OCI-LY3 (cell line): Measurements from ENCODE around the gene COMT.

Source experiments
- H2AFZ ChIP-seq: fragments of 200-600, 300-600 bp; shearing (Covaris generic); 2 replicates; pipeline ENCODE4 v1.6.0; 2014; ENCODE audit warnings: antibody characterized with exemption, low read depth, low read length
- H3K27ac ChIP-seq: fragments of 200-600, 300-600 bp; sonication (generic); 2 replicates; pipeline ENCODE4 v1.5.1; 2014; ENCODE audit warnings: mild to moderate bottlenecking, low read length, moderate library complexity, mixed read lengths
- H3K27me3 ChIP-seq: fragments of 200-600, 300-600 bp; sonication (generic); 2 replicates; pipeline ENCODE4 v1.6.1; 2014; ENCODE audit warnings: low read depth, low read length, mixed read lengths
- H3K36me3 ChIP-seq: fragments of 200-600, 300-600 bp; sonication (generic); replicated peaks from 2 replicates; pipeline ENCODE3; 2014; ENCODE audit warnings: low read depth, low read length, mixed read lengths
- H3K4me1 ChIP-seq: fragments of 300-600, 200-600 bp; sonication (generic); 2 replicates; pipeline ENCODE4 v1.6.1; 2014; ENCODE audit warnings: low read length, mixed read lengths
- H3K4me2 ChIP-seq: fragments of 200-600, 300-600 bp; sonication (generic); 2 replicates; pipeline ENCODE4 v1.6.1; 2014; ENCODE audit warnings: low read length, mixed read lengths
- H3K4me3 ChIP-seq: fragments of 300-600, 200-600 bp; sonication (generic); 2 replicates; pipeline ENCODE4 v1.5.1; 2014; ENCODE audit warnings: antibody characterized with exemption, mild to moderate bottlenecking, low read length, moderate library complexity
- H3K79me2 ChIP-seq: fragments of 300-600, 200-600 bp; shearing (Covaris generic); 2 replicates; pipeline ENCODE4 v1.6.1; 2014; ENCODE audit warnings: mild to moderate bottlenecking, low read length, mixed read lengths
- H3K9ac ChIP-seq: fragments of 300-600, 200-600 bp; shearing (Covaris generic); 2 replicates; pipeline ENCODE4 v1.6.0; 2014; ENCODE audit warnings: mild to moderate bottlenecking, low read length, moderate library complexity
- H3K9me3 ChIP-seq: fragments of 200-600, 300-600 bp; shearing (Covaris generic); 2 replicates; pipeline ENCODE4 v1.6.1; 2014; ENCODE audit warnings: low read length, mixed read lengths; ENCODE audit not compliant: insufficient read depth
- H4K20me1 ChIP-seq: fragments of 200-600, 300-600 bp; sonication (generic); 2 replicates; pipeline ENCODE4 v1.6.1; 2016; ENCODE audit warnings: low read length, mixed read lengths; ENCODE audit not compliant: insufficient read depth
- EZH2phosphoT487 ChIP-seq: fragments of 200-600 bp; shearing (Covaris generic); IDR thresholded peaks from 2 replicates; pipeline ENCODE4 v1.6.1; 2018; ENCODE audit warnings: antibody characterized with exemption, mixed run types, low read depth
- TF ChIP-seq, protein P1 (sequence below): fragments of 200-600, 300-600 bp; sonication (generic); IDR thresholded peaks from 2 replicates; pipeline ENCODE4 v1.5.1; 2014; ENCODE audit warnings: antibody characterized with exemption, low read length, low read depth

The COMT gene

DNA sequence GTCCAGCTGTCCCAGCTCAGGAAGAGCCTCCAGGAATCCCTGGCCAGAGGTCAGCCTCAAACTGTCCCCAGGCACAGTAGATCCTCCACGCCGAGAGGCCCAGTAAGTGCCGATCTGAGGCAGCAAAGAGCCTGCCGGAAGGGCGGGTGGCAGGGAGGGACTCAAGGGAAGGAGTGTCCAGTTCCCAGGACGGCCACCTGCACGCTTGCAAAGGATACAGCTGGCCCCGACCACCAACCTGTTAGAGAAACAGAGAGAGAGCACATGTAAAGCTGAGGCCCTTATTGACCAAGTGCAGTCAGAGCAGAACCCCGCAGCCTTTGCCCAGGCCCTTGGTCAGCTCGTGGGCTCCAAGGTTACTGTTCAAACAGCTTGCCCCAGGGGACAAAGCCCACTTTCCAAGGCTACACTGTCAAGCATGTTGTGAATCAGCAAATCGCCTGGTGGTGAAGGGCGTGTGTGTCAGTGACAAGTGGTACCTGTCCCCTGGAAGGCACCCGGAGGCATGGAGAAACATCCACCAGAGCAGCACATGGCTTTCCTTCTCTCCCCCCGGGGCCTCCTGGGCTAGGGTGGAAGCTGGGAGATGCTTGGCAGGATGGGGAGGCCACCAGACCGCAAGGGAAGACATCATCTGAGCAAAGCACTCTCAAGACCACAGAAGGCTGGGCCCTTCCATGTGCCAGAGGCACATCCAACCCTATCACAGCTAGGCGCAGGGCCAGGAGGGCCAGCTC lies 42.6 kb upstream of the COMT start:
- no peak overlapping the region for H3K4me2 ChIP-seq
- H3K4me1 ChIP-seq, result no peaks in the 10 kb centered on the region
- H3K27me3 ChIP-seq, result no peaks in the 10 kb centered on the region

DNA sequence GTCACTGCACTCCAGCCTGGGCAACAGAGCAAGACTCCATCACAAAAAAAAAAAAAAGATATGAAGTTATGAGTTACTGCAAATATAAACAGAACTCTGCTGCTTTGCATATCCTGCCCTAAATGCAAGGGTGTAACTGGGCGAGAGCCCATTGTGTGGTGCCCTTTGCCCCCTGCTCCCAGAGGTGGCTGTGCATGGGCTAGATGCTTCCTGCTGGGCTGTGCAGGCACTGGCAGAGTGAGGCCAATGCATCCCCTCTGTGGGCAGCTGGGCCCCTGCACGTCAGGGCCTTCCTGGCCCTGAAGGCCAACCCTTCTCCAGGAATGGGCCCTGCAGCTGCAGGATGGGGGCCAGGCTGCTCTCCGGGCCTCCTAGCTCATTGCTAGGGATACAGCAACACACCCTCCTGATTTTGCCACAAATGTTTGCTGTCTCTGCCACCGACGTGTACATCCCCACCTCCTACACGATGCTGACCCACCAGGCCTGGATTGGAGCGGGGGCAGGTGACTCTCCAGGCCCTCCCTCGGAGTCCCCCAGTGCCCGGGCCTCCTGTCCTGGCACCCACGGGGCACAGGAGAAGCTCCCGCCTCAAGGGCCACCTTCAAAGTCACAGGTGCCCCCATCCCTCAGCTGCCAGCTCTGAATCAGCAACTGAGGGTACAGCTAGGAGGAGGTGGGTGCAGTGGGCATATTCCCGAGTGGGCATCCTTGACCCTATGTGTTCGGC lies 40.7 kb upstream of the COMT start:
- no peak overlapping the region for H3K9ac ChIP-seq
- H3K27me3 ChIP-seq, result no peaks in the 10 kb centered on the region
- no peak overlapping the region for H2AFZ ChIP-seq
- no peaks in the 10 kb centered on the region for H3K9me3 ChIP-seq
- no peak overlapping the region for H3K4me3 ChIP-seq
- H3K36me3 ChIP-seq, result no peaks in the 10 kb centered on the region
- H3K4me2 ChIP-seq, result no peak overlapping the region
- H3K4me1 ChIP-seq, result no peaks in the 10 kb centered on the region
- H3K79me2 ChIP-seq, result no peaks in the 10 kb centered on the region
- TF ChIP-seq, protein P1, sequence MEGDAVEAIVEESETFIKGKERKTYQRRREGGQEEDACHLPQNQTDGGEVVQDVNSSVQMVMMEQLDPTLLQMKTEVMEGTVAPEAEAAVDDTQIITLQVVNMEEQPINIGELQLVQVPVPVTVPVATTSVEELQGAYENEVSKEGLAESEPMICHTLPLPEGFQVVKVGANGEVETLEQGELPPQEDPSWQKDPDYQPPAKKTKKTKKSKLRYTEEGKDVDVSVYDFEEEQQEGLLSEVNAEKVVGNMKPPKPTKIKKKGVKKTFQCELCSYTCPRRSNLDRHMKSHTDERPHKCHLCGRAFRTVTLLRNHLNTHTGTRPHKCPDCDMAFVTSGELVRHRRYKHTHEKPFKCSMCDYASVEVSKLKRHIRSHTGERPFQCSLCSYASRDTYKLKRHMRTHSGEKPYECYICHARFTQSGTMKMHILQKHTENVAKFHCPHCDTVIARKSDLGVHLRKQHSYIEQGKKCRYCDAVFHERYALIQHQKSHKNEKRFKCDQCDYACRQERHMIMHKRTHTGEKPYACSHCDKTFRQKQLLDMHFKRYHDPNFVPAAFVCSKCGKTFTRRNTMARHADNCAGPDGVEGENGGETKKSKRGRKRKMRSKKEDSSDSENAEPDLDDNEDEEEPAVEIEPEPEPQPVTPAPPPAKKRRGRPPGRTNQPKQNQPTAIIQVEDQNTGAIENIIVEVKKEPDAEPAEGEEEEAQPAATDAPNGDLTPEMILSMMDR, result no peak
- no peak for TF ChIP-seq EZH2phosphoT487
- no peaks in the 10 kb centered on the region for H4K20me1 ChIP-seq
- H3K27ac ChIP-seq, result no peak overlapping the region

More for the DNA sequence above, 42.6 kb upstream of the COMT start:
- no peaks in the 10 kb centered on the region for H4K20me1 ChIP-seq
- TF ChIP-seq EZH2phosphoT487, result no peak
- TF ChIP-seq, protein P1, result no peak
- H3K27ac ChIP-seq, result no peak overlapping the region
- H3K36me3 ChIP-seq, result peaks cover under 1% of the 10 kb centered on the region
- H3K9me3 ChIP-seq, result no peaks in the 10 kb centered on the region
- no peaks in the 10 kb centered on the region for H3K79me2 ChIP-seq
- H2AFZ ChIP-seq, result no peak overlapping the region
- H3K9ac ChIP-seq, result no peak overlapping the region
- no peak overlapping the region for H3K4me3 ChIP-seq

DNA sequence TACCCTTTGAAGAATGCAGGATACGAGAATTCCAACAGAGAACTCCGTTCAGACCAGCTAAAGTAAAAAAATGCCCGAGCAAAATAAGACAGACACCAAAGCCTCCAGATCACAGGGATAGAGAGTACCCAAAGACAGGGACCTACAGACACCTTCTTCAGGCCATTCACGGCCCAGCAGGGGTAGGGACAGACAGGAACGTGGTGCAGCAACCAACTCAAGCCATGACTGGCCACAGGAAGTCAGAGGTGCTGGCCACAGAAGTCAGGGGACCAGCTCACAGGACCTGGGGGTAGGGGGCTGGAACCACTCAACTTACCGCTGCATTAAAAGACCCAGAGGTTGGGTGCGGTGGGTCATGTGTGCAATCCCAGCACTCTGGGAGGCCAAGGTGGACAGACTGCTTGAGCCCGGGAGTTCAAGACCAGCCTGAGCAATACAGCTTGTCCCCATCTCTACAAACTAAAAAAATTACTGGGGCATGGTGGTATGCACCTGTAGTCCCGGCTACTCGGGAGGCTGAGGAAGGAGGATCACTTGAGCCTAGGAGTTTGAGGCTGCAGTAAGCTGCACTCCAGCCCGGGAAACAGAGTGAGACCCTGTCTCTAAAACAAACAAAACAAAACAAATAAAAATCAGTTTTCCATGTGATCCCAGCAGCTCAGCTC lies 39.9 kb upstream of the COMT start:
- H3K9ac ChIP-seq, result no peak overlapping the region
- no peak overlapping the region for H2AFZ ChIP-seq
- H4K20me1 ChIP-seq, result no peaks in the 10 kb centered on the region
- H3K4me2 ChIP-seq, result no peak overlapping the region
- H3K36me3 ChIP-seq, result no peaks in the 10 kb centered on the region
- no peaks in the 10 kb centered on the region for H3K79me2 ChIP-seq
- H3K27me3 ChIP-seq, result no peaks in the 10 kb centered on the region
- H3K4me3 ChIP-seq, result no peak overlapping the region
- no peaks in the 10 kb centered on the region for H3K4me1 ChIP-seq
- no peaks in the 10 kb centered on the region for H3K9me3 ChIP-seq
- no peak overlapping the region for H3K27ac ChIP-seq
- no peak for TF ChIP-seq EZH2phosphoT487
- TF ChIP-seq, protein P1, result no peak

DNA sequence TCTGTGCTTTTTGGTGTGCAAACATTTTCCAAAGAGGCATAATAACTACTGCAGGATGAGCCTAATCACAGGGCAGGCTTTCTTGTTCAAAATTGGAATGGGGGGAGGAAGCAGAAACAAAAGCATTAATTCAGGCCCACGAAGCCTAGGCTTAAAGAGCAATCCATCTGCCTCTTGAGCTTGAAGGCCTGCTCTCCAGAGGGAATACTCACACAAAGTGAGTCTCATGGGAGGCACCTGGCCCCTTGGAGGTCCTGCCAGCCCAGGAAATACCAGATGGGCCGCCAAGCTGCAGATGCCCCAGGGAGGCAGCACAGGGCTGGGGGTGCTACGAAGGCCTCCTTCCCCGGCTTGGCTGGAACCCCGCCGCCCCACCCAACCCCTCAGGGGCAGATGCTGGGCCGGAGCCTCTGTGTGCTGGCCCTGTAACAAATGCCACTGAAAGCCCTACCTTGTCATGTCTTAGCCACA lies 39.3 kb upstream of the COMT start:
- no peaks in the 10 kb centered on the region for H3K27me3 ChIP-seq
- H3K36me3 ChIP-seq, result no peaks in the 10 kb centered on the region
- H3K4me3 ChIP-seq, result no peak overlapping the region
- H3K27ac ChIP-seq, result no peak overlapping the region
- no peak overlapping the region for H3K9ac ChIP-seq
- H3K4me1 ChIP-seq, result no peaks in the 10 kb centered on the region
- H3K4me2 ChIP-seq, result no peak overlapping the region
- no peak overlapping the region for H2AFZ ChIP-seq
- no peaks in the 10 kb centered on the region for H3K9me3 ChIP-seq
- no peaks in the 10 kb centered on the region for H3K79me2 ChIP-seq
- TF ChIP-seq, protein P1, result no peak
- TF ChIP-seq EZH2phosphoT487, result no peak
- H4K20me1 ChIP-seq, result no peaks in the 10 kb centered on the region
